ENCODE measurements around the gene HMX2.

HMX2 gene

GRCh38 chr10:123147635-123148413, at the start of gene HMX2:
Gene HMX2 (plus strand): TSS chr10:123148136. CDS start chr10:123148379, 243 bp downstream.
- Mint-ChIP-seq H3K36me3 (no peaks in the 10 kb centered on the region), H3K9me3 (ENCODE audit: low read depth) (no peaks in the 10 kb centered on the region), H3K27me3 (peaks cover 43% of the 10 kb centered on the region), H3K4me1 (ENCODE audit: low read depth) (peaks cover 65% of the 10 kb centered on the region), H3K4me3 (peak within 1 kb of the TSS; percentile 80), H3K27ac (peak within 1 kb of the TSS; percentile 81)

GRCh38 chr10:123100030-123100762, 47.7 kb upstream of the HMX2 start:
- H3K36me3 Mint-ChIP-seq: no peaks in the 10 kb centered on the region
- H3K9me3 Mint-ChIP-seq (ENCODE audit: low read depth): no peaks in the 10 kb centered on the region
- H3K4me3 Mint-ChIP-seq: no peak overlapping the region
- no peak overlapping the region for H3K27ac Mint-ChIP-seq
- no peaks in the 10 kb centered on the region for H3K4me1 Mint-ChIP-seq (ENCODE audit: low read depth)
- peaks cover 5% of the 10 kb centered on the region for H3K27me3 Mint-ChIP-seq

- no peaks in the 10 kb centered on the region for H3K36me3 Mint-ChIP-seq
- peaks cover 7% of the 10 kb centered on the region for H3K27me3 Mint-ChIP-seq
- no peak overlapping the region for H3K27ac Mint-ChIP-seq
- H3K4me3 Mint-ChIP-seq: no peak overlapping the region
- no peaks in the 10 kb centered on the region for H3K9me3 Mint-ChIP-seq (ENCODE audit: low read depth)
- H3K4me1 Mint-ChIP-seq (ENCODE audit: low read depth): no peaks in the 10 kb centered on the region
Measured at GRCh38 chr10:123101872-123102271, 46.1 kb upstream of the HMX2 start.

GRCh38 chr10:123102673-123103072, 45.3 kb upstream of the HMX2 start:
- Mint-ChIP-seq H3K27ac (no peak overlapping the region), H3K4me1 (ENCODE audit: low read depth) (no peaks in the 10 kb centered on the region), H3K27me3 (peaks cover 7% of the 10 kb centered on the region), H3K9me3 (ENCODE audit: low read depth) (no peaks in the 10 kb centered on the region), H3K36me3 (no peaks in the 10 kb centered on the region), H3K4me3 (no peak overlapping the region)

- H3K4me3 Mint-ChIP-seq: no peak overlapping the region
- no peaks in the 10 kb centered on the region for H3K9me3 Mint-ChIP-seq (ENCODE audit: low read depth)
- H3K27ac Mint-ChIP-seq: no peak overlapping the region
- H3K36me3 Mint-ChIP-seq: no peaks in the 10 kb centered on the region
- H3K27me3 Mint-ChIP-seq: peaks cover 7% of the 10 kb centered on the region
- H3K4me1 Mint-ChIP-seq (ENCODE audit: low read depth): no peaks in the 10 kb centered on the region
Measured at GRCh38 chr10:123103944-123104343, 44.0 kb upstream of the HMX2 start.

GRCh38 chr10:123109466-123109865, 38.5 kb upstream of the HMX2 start:
- Mint-ChIP-seq H3K4me1 (ENCODE audit: low read depth) (no peaks in the 10 kb centered on the region), H3K27ac (no peak overlapping the region), H3K27me3 (peaks cover 9% of the 10 kb centered on the region), H3K9me3 (ENCODE audit: low read depth) (no peaks in the 10 kb centered on the region), H3K36me3 (no peaks in the 10 kb centered on the region), H3K4me3 (no peak overlapping the region)

GRCh38 chr10:123117644-123118417, 30.1 kb upstream of the HMX2 start:
- Mint-ChIP-seq H3K27ac (no peak overlapping the region), H3K9me3 (ENCODE audit: low read depth) (no peaks in the 10 kb centered on the region), H3K36me3 (no peaks in the 10 kb centered on the region), H3K4me1 (ENCODE audit: low read depth) (no peaks in the 10 kb centered on the region), H3K27me3 (peaks cover 19% of the 10 kb centered on the region), H3K4me3 (no peak overlapping the region)

GRCh38 chr10:123119081-123119480, 28.9 kb upstream of the HMX2 start:
- H3K27ac Mint-ChIP-seq: no peak overlapping the region
- peaks cover 19% of the 10 kb centered on the region for H3K27me3 Mint-ChIP-seq
- no peaks in the 10 kb centered on the region for H3K36me3 Mint-ChIP-seq
- no peaks in the 10 kb centered on the region for H3K4me1 Mint-ChIP-seq (ENCODE audit: low read depth)
- H3K9me3 Mint-ChIP-seq (ENCODE audit: low read depth): no peaks in the 10 kb centered on the region
- no peak overlapping the region for H3K4me3 Mint-ChIP-seq

- H3K27ac Mint-ChIP-seq: no peak overlapping the region
- H3K27me3 Mint-ChIP-seq: peaks cover 45% of the 10 kb centered on the region
- no peaks in the 10 kb centered on the region for H3K4me1 Mint-ChIP-seq (ENCODE audit: low read depth)
- no peak overlapping the region for H3K4me3 Mint-ChIP-seq
- H3K9me3 Mint-ChIP-seq (ENCODE audit: low read depth): no peaks in the 10 kb centered on the region
- H3K36me3 Mint-ChIP-seq: no peaks in the 10 kb centered on the region
Measured at GRCh38 chr10:123126246-123126645, 21.7 kb upstream of the HMX2 start.

- H3K4me3 Mint-ChIP-seq: no peak overlapping the region
- H3K27me3 Mint-ChIP-seq: peaks cover 62% of the 10 kb centered on the region
- no peaks in the 10 kb centered on the region for H3K9me3 Mint-ChIP-seq (ENCODE audit: low read depth)
- peaks cover 19% of the 10 kb centered on the region for H3K4me1 Mint-ChIP-seq (ENCODE audit: low read depth)
- no peaks in the 10 kb centered on the region for H3K36me3 Mint-ChIP-seq
- H3K27ac Mint-ChIP-seq: no peak overlapping the region
Measured at GRCh38 chr10:123129618-123130271, 18.2 kb upstream of the HMX2 start.

GRCh38 chr10:123132576-123133477, 15.1 kb upstream of the HMX2 start:
- H3K36me3 Mint-ChIP-seq: no peaks in the 10 kb centered on the region

GRCh38 chr10:123133541-123134342, 14.2 kb upstream of the HMX2 start:
- H3K27ac Mint-ChIP-seq: peak overlapping the region; percentile 34
- peaks cover 30% of the 10 kb centered on the region for H3K4me1 Mint-ChIP-seq (ENCODE audit: low read depth)
- peak overlapping the region; percentile 66 for H3K4me3 Mint-ChIP-seq
- H3K9me3 Mint-ChIP-seq (ENCODE audit: low read depth): no peaks in the 10 kb centered on the region
- H3K27me3 Mint-ChIP-seq: peaks cover 50% of the 10 kb centered on the region
- H3K36me3 Mint-ChIP-seq: no peaks in the 10 kb centered on the region

More at GRCh38 chr10:123132576-123133477, 15.1 kb upstream of the HMX2 start:
- Mint-ChIP-seq H3K27ac (no peak overlapping the region), H3K27me3 (peaks cover 51% of the 10 kb centered on the region), H3K4me3 (peak overlapping the region; percentile 82), H3K9me3 (ENCODE audit: low read depth) (no peaks in the 10 kb centered on the region), H3K4me1 (ENCODE audit: low read depth) (peaks cover 27% of the 10 kb centered on the region)

- Mint-ChIP-seq H3K4me3 (peak overlapping the region; percentile 66), H3K27me3 (peaks cover 51% of the 10 kb centered on the region), H3K9me3 (ENCODE audit: low read depth) (no peaks in the 10 kb centered on the region), H3K4me1 (ENCODE audit: low read depth) (peaks cover 36% of the 10 kb centered on the region), H3K27ac (peak overlapping the region; percentile 34), H3K36me3 (no peaks in the 10 kb centered on the region)
Measured at GRCh38 chr10:123134343-123134914, 13.5 kb upstream of the HMX2 start.
